ENCODE measurements around the gene TEX44.

GRCh38 chr2:231604101-231604684, 11.5 kb downstream of the TEX44 start:
- TF ChIP-seq CTCF (IDR thresholded peaks at IDR 0.05; ENCODE audit: insufficient read depth, low read length, poor library complexity, severe bottlenecking) (no peak), EZH2phosphoT487 (conservative IDR thresholded peaks at IDR 0.05; ENCODE audit: low read length) (no peak)
